Lower leg skin (tissue), 4 donors: Measurements from ENCODE around the gene FBXO2. TPM values are rescaled to one million over a fixed set of nuclear protein-coding genes. Genes with fewer than 3 reads are reported as not detected.

ENCODE experiments used
- DNase-seq, 2 donors: peaks; one replicate each; pipeline ENCODE4 v3.0.0-alpha.2; 2019; ENCODE audit warnings: low spot score in 2 of 2
- H3K4me3 ChIP-seq: fragments of 200-600 bp; sonication (generic); 2 replicates; pipeline ENCODE4 v1.5.1; 2017; ENCODE audit warnings: mild to moderate bottlenecking, low read depth; ENCODE audit not compliant: poor library complexity, severe bottlenecking
- POLR2A ChIP-seq, 2 donors: fragments of 450-650 bp; IDR thresholded peaks; one replicate each; pipeline ENCODE4 v1.6.1; 2016 to 2017; ENCODE audit warnings: antibody characterized with exemption in 2 of 2, mild to moderate bottlenecking in 1 of 2, moderate library complexity in 1 of 2
- WGBS, 2 donors: methylation state at CpG; one replicate each; pipeline ENCODE4 v1.1.5; 2018; 5-methylcytosine and 5-hydroxymethylcytosine counted together
- intact Hi-C: fragments of 100-400 bp; cut with DNase I; formaldehyde crosslinking; loops from one replicate; pipeline ENCODE4 v1.15.0; 2023; ENCODE audit warnings: low total_unique reads
- total RNA-seq, 4 donors: library from RNA; depleted of rRNA; stranded (reverse); fragments of >200 nt; gene quantifications; one replicate each; pipeline ENCODE4 v1.1.0, GENCODE V29; 2016
- TF ChIP-seq, protein P1 (sequence below), 3 donors: fragments of 450-650 bp; IDR thresholded peaks; one replicate each; pipeline ENCODE4 v1.5.1; 2016; ENCODE audit warnings: antibody characterized with exemption in 3 of 3, mild to moderate bottlenecking in 3 of 3, moderate library complexity in 2 of 3

Gene FBXO2
- total RNA-seq, 4 donors from 2014 or later = 9.1 to 19.5 (median 14.9) TPM

DNA sequence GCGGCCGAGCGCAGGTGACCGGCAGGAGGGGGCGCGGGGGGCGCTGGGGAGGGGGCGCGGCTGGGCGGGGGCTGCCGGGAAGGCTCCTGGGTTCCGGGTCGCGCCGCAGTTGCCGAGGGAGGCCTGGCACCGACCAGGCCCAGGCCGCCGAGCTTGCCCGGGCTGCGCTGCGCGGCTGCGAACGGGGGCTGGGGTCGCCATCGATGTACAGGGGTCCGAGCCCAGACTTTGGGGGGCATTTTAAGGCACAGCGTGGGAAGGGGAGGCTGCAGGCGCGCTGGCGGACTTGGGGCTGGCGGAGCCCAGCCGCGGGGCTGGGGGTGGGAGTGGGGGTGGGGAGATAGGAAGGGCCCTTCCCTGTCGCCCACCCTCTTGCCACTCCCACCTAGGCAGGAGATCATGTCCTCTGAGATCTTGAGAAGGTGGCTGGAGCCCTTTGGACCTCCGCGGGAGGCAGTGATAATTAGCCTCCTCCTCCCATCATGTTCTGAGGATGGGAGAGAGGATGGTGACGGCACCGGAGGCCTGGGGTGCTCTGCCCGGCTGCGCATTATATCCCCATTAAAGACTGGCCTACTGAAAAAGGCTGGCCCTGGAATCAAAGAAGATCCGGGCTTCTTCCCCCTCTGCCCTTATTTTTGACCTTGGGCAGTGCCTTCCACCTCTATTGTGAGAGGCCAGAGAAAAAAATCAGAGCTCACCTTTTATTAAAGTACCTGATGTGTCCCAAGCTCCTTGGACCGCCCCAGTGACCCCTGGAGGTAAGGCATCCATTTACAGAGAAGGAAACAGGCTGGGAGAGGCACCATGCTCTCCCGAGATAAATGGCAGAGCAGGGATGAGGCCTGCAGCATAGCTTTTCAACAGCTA lies 945 bp upstream of the FBXO2 start:
- intact Hi-C loops = loop anchor here (1.0 kb wide), 1 partner anchor 133 kb away; no protein-coding TSS in a partner anchor
- WGBS, 2 donors = 14 to 29% methylated on average over 17 to 26 of the region's 45 CpGs
- TF ChIP-seq, protein P1, sequence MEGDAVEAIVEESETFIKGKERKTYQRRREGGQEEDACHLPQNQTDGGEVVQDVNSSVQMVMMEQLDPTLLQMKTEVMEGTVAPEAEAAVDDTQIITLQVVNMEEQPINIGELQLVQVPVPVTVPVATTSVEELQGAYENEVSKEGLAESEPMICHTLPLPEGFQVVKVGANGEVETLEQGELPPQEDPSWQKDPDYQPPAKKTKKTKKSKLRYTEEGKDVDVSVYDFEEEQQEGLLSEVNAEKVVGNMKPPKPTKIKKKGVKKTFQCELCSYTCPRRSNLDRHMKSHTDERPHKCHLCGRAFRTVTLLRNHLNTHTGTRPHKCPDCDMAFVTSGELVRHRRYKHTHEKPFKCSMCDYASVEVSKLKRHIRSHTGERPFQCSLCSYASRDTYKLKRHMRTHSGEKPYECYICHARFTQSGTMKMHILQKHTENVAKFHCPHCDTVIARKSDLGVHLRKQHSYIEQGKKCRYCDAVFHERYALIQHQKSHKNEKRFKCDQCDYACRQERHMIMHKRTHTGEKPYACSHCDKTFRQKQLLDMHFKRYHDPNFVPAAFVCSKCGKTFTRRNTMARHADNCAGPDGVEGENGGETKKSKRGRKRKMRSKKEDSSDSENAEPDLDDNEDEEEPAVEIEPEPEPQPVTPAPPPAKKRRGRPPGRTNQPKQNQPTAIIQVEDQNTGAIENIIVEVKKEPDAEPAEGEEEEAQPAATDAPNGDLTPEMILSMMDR (IDR thresholded peaks at IDR 0.05) = no peak
- TF ChIP-seq POLR2A (IDR thresholded peaks at IDR 0.05) = no peak
- peak overlapping the region; percentile 45 for H3K4me3 ChIP-seq
- no peak for DNase-seq

DNA sequence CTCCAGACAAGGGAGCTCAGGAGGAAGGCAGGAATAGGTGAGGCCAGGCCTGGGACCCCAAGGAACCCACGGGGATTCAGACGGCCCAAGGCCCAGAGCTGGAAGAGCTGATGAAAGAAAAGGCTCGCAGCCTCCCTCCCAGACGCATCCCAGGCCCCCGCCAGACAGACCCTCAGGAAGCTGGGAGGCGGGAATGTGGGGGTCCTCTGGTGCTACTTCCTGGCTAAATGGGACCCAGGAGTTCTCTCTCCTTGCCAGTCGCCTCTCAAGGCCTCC lies 430 bp downstream of the FBXO2 start:
- 25 to 65% methylated on average over 4 to 7 of the region's 7 CpGs for WGBS, 2 donors
- no peak for TF ChIP-seq POLR2A (IDR thresholded peaks at IDR 0.05)
- TF ChIP-seq, protein P1 (IDR thresholded peaks at IDR 0.05) = no peak
- intact Hi-C loops = no loop called here
- DNase-seq = no peak
- H3K4me3 ChIP-seq = peak overlapping the region; percentile 38

DNA sequence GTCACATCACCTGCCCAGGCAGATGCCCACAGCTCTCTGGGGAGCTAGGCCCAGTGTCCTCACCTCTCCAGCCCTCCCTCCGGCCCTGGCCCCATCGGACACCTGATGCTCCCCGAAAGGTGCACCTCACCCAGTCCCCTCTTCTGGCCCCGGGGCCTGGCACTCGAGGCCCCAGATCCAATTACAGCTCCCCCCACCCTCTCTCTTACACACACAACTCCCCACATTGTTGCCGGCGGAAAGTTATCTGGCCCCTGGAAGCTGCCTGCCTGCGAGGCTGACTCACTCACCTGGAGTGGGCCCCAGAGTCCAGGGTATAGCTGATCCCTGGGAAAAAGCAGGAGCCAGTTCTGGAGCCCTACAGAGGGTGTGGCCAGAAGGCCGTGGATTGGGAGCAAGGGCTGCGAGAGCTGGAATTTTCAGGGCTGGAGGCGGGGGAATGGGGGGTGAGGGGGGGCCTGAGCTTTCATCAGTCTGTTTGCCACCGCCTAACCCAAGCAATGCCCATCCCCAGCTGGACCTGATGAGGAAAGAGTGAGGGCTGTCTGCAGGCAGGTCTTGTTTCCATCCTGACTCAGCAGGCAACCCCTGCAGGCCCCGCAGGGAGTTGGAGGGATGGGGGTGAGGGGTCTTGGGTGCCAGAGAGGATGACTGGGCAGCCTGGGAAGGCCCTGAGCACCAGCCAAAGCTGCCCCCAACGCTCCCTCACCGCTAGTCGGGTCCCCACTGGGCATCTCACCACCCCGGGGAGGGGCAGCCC lies 948 bp downstream of the FBXO2 start:
- H3K4me3 ChIP-seq = no peak overlapping the region

DNA sequence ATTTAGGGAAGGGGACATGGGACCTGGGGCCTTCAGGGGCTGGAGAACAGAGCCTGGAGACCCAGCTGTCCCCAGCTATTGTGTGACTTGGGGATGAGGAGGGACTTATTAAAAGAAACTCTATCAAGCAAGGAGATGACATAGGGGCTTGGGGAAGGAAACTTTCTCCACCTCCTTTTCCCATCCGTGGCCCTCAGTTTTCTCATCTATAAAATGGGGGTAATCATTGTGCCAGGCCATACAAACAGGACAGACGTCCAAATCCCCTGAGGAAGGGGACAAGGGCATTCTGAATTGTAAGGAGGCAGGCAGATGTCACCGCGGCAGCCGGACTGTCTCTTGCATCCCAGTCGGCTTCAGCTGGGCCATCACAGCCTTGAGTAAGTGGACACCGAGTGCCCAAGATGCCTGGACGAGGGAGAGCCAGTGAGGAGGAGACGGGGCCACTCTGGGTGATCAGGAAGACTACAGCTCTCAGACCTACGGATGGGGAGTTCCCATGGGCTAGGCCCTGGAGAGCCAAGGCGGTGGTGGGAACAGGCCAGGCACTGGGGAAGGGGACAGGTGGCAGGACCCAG lies 1.9 kb downstream of the FBXO2 start:
- TF ChIP-seq, protein P1 (IDR thresholded peaks at IDR 0.05) = no peak
- no peak for TF ChIP-seq POLR2A (IDR thresholded peaks at IDR 0.05)
- intact Hi-C loops = no loop called here
- 88 to 94% methylated on average over 11 of the region's 11 CpGs for WGBS, 2 donors

More for the DNA sequence above, 948 bp downstream of the FBXO2 start:
- WGBS, 2 donors = 55 to 60% methylated on average over 14 to 17 of the region's 17 CpGs
- TF ChIP-seq POLR2A (IDR thresholded peaks at IDR 0.05) = no peak
- TF ChIP-seq, protein P1 (IDR thresholded peaks at IDR 0.05) = no peak
- intact Hi-C loops = no loop called here
- DNase-seq = no peak

DNA sequence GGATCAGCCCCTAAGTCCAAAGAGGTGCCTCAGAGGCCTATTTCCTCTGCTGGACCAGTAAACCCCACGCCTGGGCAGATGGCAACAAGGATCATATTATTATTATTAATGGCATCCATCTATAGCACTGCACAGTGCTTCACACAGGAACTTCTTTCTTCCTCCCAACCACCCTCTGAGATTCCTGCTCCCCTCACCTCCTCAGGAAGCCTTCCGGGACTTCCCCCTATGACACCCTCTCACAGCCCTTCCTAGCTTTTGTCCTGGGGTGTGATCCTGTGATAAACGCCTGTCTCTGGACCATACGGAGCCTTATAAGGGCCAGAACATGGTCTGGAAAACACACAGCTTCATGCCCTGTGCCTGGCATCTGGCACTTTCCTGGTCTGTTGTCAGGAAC lies 3.2 kb downstream of the FBXO2 start:
- intact Hi-C loops = no loop called here
- H3K4me3 ChIP-seq = no peak overlapping the region
- 84 to 89% methylated on average over 4 of the region's 4 CpGs for WGBS, 2 donors
- TF ChIP-seq, protein P1 (IDR thresholded peaks at IDR 0.05) = no peak
- TF ChIP-seq POLR2A (IDR thresholded peaks at IDR 0.05) = no peak
- no peak for DNase-seq

More for the DNA sequence above, 1.9 kb downstream of the FBXO2 start:
- no peak overlapping the region for H3K4me3 ChIP-seq
- DNase-seq = no peak
